Activated naive CD4-positive, alpha-beta T cell treated with anti-CD3 and anti-CD28 coated beads, Interleukin-2, amount 10 ng/mL, durations not matched to agents 7 days and 5 days (primary cell): ENCODE measurements around the gene TOPBP1.

ENCODE experiments used
- CTCF ChIA-PET: fragments of 350-600 bp; sonication (Branson Sonifier 250); formaldehyde crosslinking; loops from one replicate; lab custom pipeline; 2021; ENCODE audit warnings: antibody characterized with exemption; lab: Charles Lee
- DNase-seq: peaks from one replicate; pipeline ENCODE4 v3.0.0-alpha.2; 2020
- H3K27ac Mint-ChIP-seq: one replicate; pipeline ENCODE4 v1.8.0; 2021; ENCODE audit warnings: mild to moderate bottlenecking, moderate library complexity, mixed read lengths
- H3K27me3 Mint-ChIP-seq: one replicate; pipeline ENCODE4 v1.8.0; 2021; ENCODE audit warnings: mild to moderate bottlenecking, mixed read lengths
- H3K36me3 Mint-ChIP-seq: one replicate; pipeline ENCODE4 v1.8.0; 2021; ENCODE audit warnings: mixed read lengths
- H3K4me1 Mint-ChIP-seq: one replicate; pipeline ENCODE4 v1.8.0; 2021; ENCODE audit warnings: mixed read lengths
- H3K4me3 Mint-ChIP-seq: one replicate; pipeline ENCODE4 v1.8.0; 2021; ENCODE audit warnings: mild to moderate bottlenecking, moderate library complexity, mixed read lengths
- H3K9me3 Mint-ChIP-seq: one replicate; pipeline ENCODE4 v1.8.0; 2021; ENCODE audit warnings: mixed read lengths

The TOPBP1 gene

GRCh38 chr3:133576169-133576568 lies 85.6 kb downstream of the TOPBP1 start:
- peak overlapping the region; percentile 63 for H3K27ac Mint-ChIP-seq
- CTCF ChIA-PET: interaction anchor here (3.1 to 7.1 kb wide), 2 partner anchors 88 to 130 kb away, joined by 13 to 84 read pairs; no protein-coding TSS in a partner anchor
- peaks cover 63% of the 10 kb centered on the region for H3K4me1 Mint-ChIP-seq
- no peak for DNase-seq
- peaks cover 52% of the 10 kb centered on the region for H3K36me3 Mint-ChIP-seq
- peak overlapping the region; percentile 88 for H3K4me3 Mint-ChIP-seq
- no peaks in the 10 kb centered on the region for H3K9me3 Mint-ChIP-seq
- no peaks in the 10 kb centered on the region for H3K27me3 Mint-ChIP-seq

- CTCF ChIA-PET: interaction anchor here (0.8 to 7.1 kb wide), 7 partner anchors 9 to 849 kb away, joined by 3 to 84 read pairs (median 5); no protein-coding TSS in a partner anchor
- H3K9me3 Mint-ChIP-seq: no peaks in the 10 kb centered on the region
- H3K27ac Mint-ChIP-seq: peak overlapping the region; percentile 96
- H3K4me1 Mint-ChIP-seq: peaks cover 64% of the 10 kb centered on the region
- DNase-seq: no peak
- peak overlapping the region; percentile 88 for H3K4me3 Mint-ChIP-seq
- no peaks in the 10 kb centered on the region for H3K27me3 Mint-ChIP-seq
- H3K36me3 Mint-ChIP-seq: peaks cover 51% of the 10 kb centered on the region
These were observed 86.7 kb downstream of the TOPBP1 start for GRCh38 chr3:133575086-133575485.

DNA sequence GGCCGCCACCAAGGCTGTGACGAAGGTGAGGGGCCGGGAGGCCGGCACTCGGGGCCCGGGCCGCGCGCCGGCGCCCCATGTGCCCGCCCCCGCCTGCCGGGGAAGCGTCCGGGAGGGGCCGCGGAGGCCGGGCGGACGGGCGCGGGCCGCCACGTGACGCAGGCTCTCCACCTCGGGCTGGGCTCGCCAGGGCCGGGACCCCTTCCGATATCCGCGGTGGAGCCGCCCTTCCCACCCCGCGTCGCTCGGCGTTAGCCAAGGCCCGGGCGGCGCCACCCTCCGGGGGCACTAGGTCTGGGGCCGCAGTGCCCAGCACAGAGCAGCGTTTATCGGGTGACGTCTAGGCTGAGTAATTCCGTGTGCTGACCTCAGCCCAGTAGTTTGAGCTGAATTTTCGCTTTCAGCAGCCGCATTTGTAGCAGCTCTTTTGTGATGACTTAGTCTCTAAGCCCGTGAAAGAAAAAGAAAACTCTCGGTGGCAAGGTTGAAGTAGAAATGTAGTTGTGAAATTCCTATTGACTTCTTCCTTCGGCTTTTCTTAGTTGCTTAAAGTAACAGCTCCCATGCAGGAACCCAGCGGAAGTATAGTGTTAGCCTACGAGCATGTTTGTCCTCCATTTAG lies 87.4 kb downstream of the TOPBP1 start:
- Mint-ChIP-seq H3K4me3 (peak overlapping the region; percentile 88), H3K4me1 (peaks cover 65% of the 10 kb centered on the region), H3K36me3 (peaks cover 47% of the 10 kb centered on the region)

GRCh38 chr3:133573629-133574194 lies 88.0 kb downstream of the TOPBP1 start, which contains the start of gene CDV3:
Gene CDV3, plus strand, starts transcription at chr3:133573686. Its CDS starts 359 bp downstream, at chr3:133574045.
- no peaks in the 10 kb centered on the region for H3K27me3 Mint-ChIP-seq
- peaks cover 60% of the 10 kb centered on the region for H3K4me1 Mint-ChIP-seq
- DNase-seq: no peak
- CTCF ChIA-PET: interaction anchor here (0.7 to 7.1 kb wide), 5 partner anchors 64 to 847 kb away, joined by 3 to 84 read pairs (median 6); no protein-coding TSS in a partner anchor
- H3K36me3 Mint-ChIP-seq: peaks cover 41% of the 10 kb centered on the region
- no peaks in the 10 kb centered on the region for H3K9me3 Mint-ChIP-seq
- peak within 1 kb of the TSS; percentile 99 for H3K27ac Mint-ChIP-seq
- peak within 1 kb of the TSS; percentile 88 for H3K4me3 Mint-ChIP-seq

More for the DNA sequence above, 87.4 kb downstream of the TOPBP1 start:
- Mint-ChIP-seq H3K9me3 (no peaks in the 10 kb centered on the region), H3K27ac (peak overlapping the region; percentile 96), H3K27me3 (no peaks in the 10 kb centered on the region)
- DNase-seq: peak; percentile 78
- CTCF ChIA-PET: interaction anchor here (0.7 to 7.1 kb wide), 8 partner anchors 10 to 848 kb away, joined by 3 to 84 read pairs (median 4); no protein-coding TSS in a partner anchor

- H3K27me3 Mint-ChIP-seq: no peaks in the 10 kb centered on the region
- peaks cover 35% of the 10 kb centered on the region for H3K36me3 Mint-ChIP-seq
- no peaks in the 10 kb centered on the region for H3K9me3 Mint-ChIP-seq
- CTCF ChIA-PET: interaction anchor here (1.2 to 7.1 kb wide), 7 partner anchors 10 to 130 kb away, joined by 3 to 84 read pairs (median 7); no protein-coding TSS in a partner anchor
- peak overlapping the region; percentile 79 for H3K4me3 Mint-ChIP-seq
- peak overlapping the region; percentile 99 for H3K27ac Mint-ChIP-seq
- DNase-seq: peak; percentile 100
- peaks cover 54% of the 10 kb centered on the region for H3K4me1 Mint-ChIP-seq
These were observed 88.6 kb downstream of the TOPBP1 start for GRCh38 chr3:133573054-133573628.

- CTCF ChIA-PET: interaction anchor here (0.7 to 4.2 kb wide), 7 partner anchors 9 to 129 kb away, joined by 3 to 17 read pairs (median 6); no protein-coding TSS in a partner anchor
These were observed 89.3 kb downstream of the TOPBP1 start for GRCh38 chr3:133572158-133573053.

GRCh38 chr3:133570937-133571320 lies 90.8 kb downstream of the TOPBP1 start:
- no peak for DNase-seq
- peaks cover 33% of the 10 kb centered on the region for H3K4me1 Mint-ChIP-seq
- no peak overlapping the region for H3K4me3 Mint-ChIP-seq
- no peaks in the 10 kb centered on the region for H3K9me3 Mint-ChIP-seq
- H3K27ac Mint-ChIP-seq: no peak overlapping the region
- peaks cover 14% of the 10 kb centered on the region for H3K36me3 Mint-ChIP-seq
- H3K27me3 Mint-ChIP-seq: no peaks in the 10 kb centered on the region
- CTCF ChIA-PET: interaction anchor here (1.0 to 4.2 kb wide), 2 partner anchors 82 to 129 kb away, joined by 4 to 17 read pairs; no protein-coding TSS in a partner anchor

More at GRCh38 chr3:133572158-133573053, 89.3 kb downstream of the TOPBP1 start:
- Mint-ChIP-seq H3K36me3 (peaks cover 28% of the 10 kb centered on the region), H3K4me3 (peak overlapping the region; percentile 79), H3K27ac (peak overlapping the region; percentile 99), H3K9me3 (no peaks in the 10 kb centered on the region), H3K4me1 (peaks cover 47% of the 10 kb centered on the region), H3K27me3 (no peaks in the 10 kb centered on the region)
- DNase-seq: no peak

DNA sequence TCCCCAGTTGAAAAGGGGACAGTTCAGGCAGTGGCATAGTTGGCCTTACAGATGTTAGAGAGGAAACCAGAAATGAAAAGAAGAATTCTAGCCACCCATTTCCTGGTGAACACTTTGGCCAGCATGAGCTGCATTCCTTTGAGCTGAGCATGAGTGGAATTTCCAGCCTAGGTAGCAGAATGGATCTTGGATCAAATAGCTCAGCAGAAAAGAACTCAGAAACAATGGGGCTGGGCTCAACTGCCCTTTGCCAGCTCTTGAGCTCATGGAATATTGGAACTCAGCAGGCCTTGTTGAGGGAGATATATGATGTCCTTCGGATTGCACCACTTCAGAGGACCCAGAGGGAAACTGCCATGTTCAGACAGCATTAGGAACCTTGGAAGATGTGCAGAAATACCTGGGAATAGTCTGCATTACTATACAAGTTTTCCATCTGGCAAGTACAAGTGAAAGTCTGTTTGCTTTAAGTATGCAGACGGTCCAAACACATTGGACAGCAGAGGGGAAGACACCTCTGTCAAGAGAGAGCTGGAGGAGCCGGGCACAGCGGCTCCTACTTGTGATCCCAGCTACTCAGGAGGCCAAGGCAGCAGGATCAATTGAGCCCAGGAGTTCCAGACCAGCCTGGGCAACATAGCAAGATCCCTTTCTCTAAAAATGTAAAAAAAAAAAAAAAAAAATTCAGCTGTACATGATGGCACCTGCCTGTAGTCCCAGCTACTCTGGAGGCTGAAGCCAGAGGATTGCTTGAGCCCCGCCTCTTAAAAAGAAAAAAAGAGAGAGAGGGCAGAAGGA lies 91.4 kb downstream of the TOPBP1 start:
- Mint-ChIP-seq H3K4me3 (no peak overlapping the region), H3K27me3 (peaks cover 6% of the 10 kb centered on the region), H3K36me3 (peaks cover 10% of the 10 kb centered on the region), H3K4me1 (peaks cover 29% of the 10 kb centered on the region), H3K9me3 (no peaks in the 10 kb centered on the region), H3K27ac (no peak overlapping the region)
- no peak for DNase-seq
- CTCF ChIA-PET: interaction anchor here (1.0 to 4.2 kb wide), 3 partner anchors 8 to 129 kb away, joined by 3 to 17 read pairs (median 4); no protein-coding TSS in a partner anchor

DNA sequence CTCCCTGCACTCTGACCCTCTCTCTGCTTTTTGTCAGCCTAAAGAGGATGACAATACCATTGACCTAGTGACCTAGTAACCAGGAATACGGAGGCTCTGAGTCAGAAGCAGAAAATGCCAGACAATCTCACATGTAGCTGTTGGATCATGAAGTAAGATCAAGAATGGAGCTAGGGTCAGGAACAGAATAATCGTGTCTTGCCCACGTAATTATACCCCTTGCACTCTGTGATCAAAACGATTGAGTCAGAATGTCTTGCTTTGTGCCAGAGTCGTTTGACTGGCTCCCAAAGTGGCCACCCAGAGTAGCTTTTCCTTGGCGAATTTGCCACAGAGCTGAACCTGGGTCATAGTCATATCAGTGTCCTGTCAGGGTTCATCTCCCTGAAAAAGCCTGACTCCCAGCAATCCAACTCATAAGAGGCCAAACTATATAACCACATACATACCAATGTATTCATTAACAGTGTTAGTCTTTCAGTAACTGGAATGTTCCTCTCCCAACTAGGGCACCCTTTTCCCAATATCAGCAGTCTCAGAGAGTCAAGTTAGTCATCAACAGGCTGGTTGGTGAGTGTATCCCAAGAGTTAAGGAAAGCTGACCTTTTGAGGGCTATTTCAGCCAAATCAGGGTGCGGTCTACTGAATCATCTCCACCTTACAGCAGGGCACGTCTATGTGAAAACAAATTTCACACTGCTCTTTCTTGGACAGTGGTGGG lies 93.3 kb downstream of the TOPBP1 start:
- DNase-seq: no peak

DNA sequence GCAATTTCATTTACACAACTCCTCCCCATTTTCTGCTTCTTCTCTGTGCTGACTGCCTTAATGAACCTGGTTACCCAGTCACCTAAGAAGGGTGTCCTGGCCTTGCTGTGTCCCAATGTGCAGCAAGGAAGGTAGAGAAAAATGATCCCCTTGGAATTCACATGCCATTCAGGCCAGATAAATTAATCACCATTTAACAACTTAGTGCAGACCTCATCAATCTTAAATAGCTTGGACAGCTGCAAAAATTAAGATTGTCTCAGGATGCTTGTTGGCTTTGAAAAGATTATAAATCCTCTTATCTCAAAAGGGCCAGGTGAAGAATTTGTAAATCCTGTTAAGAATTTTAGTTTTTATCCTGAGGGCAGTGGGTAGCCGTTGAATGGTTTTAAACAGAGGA lies 97.9 kb downstream of the TOPBP1 start:
- peaks cover 17% of the 10 kb centered on the region for H3K27me3 Mint-ChIP-seq
- CTCF ChIA-PET: interaction anchor here (1.9 kb wide), 1 partner anchor 9 kb away, joined by 7 read pairs; no protein-coding TSS in a partner anchor

More for the DNA sequence above, 93.3 kb downstream of the TOPBP1 start:
- peaks cover 17% of the 10 kb centered on the region for H3K27me3 Mint-ChIP-seq
- no peaks in the 10 kb centered on the region for H3K36me3 Mint-ChIP-seq
- CTCF ChIA-PET: no interaction called here
- H3K4me1 Mint-ChIP-seq: peaks cover 27% of the 10 kb centered on the region
- no peak overlapping the region for H3K27ac Mint-ChIP-seq
- H3K9me3 Mint-ChIP-seq: no peaks in the 10 kb centered on the region
- H3K4me3 Mint-ChIP-seq: no peak overlapping the region

DNA sequence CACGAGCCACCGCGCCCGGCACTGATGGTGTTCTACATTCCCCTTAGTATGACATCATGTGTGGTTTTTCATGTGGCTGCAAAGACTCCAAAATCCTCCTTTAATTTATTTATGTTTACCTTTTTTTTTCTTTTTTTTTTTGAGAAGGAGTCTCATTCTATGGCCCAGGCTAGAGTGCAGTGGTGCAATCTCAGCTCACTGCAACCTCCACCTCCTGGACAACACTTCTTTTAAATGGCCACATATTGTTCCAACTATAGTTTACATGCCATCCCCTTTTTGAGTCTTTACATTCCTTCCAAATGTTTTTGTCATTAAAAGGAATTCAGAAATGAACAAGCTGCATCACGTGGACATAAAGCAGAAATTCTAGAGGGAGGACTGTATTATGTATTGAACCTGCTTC lies 98.6 kb downstream of the TOPBP1 start:
- CTCF ChIA-PET: interaction anchor here (0.8 to 1.9 kb wide), 3 partner anchors 9 to 75 kb away, joined by 3 to 7 read pairs (median 3); no protein-coding TSS in a partner anchor
- Mint-ChIP-seq H3K36me3 (peaks cover 1% of the 10 kb centered on the region), H3K4me3 (no peak overlapping the region), H3K27me3 (peaks cover 17% of the 10 kb centered on the region), H3K4me1 (no peaks in the 10 kb centered on the region), H3K9me3 (no peaks in the 10 kb centered on the region), H3K27ac (no peak overlapping the region)
- no peak for DNase-seq

More for the DNA sequence above, 97.9 kb downstream of the TOPBP1 start:
- Mint-ChIP-seq H3K9me3 (no peaks in the 10 kb centered on the region), H3K27ac (no peak overlapping the region), H3K4me1 (no peaks in the 10 kb centered on the region), H3K4me3 (no peak overlapping the region), H3K36me3 (peaks cover 1% of the 10 kb centered on the region)
- DNase-seq: no peak

DNA sequence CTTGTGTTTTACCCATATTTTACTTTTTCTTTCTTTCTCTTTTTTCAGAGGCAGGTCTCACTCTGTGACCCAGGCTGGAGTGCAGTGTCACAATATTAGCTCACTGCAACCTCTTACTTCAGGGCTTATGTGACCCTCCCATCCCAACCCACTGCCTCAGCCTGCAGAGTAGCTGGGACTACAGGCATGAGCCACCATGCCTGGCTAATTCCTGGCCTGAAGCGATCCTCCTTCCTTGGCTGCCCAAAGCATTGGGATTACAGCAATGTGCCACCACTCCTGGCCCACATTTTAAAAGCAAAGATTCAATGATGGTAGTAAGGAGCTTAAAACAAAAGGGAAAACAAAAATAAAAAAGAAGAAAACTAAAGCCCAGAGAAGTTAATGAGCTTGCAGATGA lies 99.4 kb downstream of the TOPBP1 start:
- peaks cover 1% of the 10 kb centered on the region for H3K36me3 Mint-ChIP-seq
- no peaks in the 10 kb centered on the region for H3K4me1 Mint-ChIP-seq
- no peak overlapping the region for H3K4me3 Mint-ChIP-seq
- DNase-seq: no peak
- H3K27me3 Mint-ChIP-seq: peaks cover 17% of the 10 kb centered on the region
- H3K27ac Mint-ChIP-seq: no peak overlapping the region
- no peaks in the 10 kb centered on the region for H3K9me3 Mint-ChIP-seq
- CTCF ChIA-PET: interaction anchor here (0.8 to 1.9 kb wide), 2 partner anchors 10 to 74 kb away, joined by 3 to 7 read pairs; no protein-coding TSS in a partner anchor
